Fibroblast of peridontal ligament (primary cell): Measurements from ENCODE around the gene ZFR2.

Experiments used
- DNase-seq: peaks from one replicate; pipeline ENCODE4 v3.0.0-alpha.2; 2010; ENCODE audit errors: extremely low read depth

The ZFR2 gene

DNA sequence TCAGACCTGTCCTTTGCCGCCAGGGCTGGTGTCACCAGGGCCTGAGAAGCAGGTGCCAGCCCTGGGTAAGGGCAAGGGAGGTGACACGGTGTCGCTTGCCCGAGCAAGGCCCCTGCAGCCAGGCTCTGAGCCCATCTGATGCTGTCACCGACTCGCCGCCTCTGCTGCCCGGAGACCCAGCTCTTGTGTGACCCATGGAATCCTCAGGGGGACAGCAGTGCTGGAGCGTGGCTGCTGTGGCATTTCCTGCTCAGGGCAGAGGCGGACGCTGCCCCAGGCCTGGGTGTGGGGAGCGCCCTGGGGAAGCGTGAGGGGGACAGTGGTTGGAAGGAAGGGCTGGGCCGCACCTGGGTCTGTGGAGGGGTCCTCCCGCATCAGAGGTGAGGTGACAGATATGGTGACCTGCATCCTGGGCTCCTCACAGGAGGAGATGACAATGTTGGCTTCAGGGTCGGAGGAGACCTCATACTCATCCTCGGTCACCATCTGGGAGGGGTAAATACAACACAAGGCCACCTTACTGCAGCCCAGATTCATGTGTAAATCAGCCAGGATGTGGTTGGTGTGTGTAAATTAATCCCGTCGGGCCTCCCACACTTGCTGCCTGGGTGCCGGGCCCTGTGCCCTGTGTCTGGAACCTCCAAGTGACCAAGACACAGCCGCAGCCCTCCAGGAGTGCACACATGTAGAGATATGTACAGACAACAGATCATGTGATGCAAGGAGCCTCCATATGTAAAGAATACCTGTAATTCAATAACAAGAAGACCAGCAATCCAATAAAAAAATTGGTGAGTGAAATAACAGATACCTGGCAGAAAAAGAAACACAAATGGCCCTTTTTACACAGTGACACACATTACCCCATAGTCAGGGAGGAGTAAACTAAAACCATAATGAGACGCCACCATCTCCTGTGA lies 55.1 kb downstream of the ZFR2 start:
- DNase-seq = no peak

- DNase-seq = no peak
Measured at GRCh38 chr19:3810708-3811355, 58.0 kb downstream of the ZFR2 start.

DNA sequence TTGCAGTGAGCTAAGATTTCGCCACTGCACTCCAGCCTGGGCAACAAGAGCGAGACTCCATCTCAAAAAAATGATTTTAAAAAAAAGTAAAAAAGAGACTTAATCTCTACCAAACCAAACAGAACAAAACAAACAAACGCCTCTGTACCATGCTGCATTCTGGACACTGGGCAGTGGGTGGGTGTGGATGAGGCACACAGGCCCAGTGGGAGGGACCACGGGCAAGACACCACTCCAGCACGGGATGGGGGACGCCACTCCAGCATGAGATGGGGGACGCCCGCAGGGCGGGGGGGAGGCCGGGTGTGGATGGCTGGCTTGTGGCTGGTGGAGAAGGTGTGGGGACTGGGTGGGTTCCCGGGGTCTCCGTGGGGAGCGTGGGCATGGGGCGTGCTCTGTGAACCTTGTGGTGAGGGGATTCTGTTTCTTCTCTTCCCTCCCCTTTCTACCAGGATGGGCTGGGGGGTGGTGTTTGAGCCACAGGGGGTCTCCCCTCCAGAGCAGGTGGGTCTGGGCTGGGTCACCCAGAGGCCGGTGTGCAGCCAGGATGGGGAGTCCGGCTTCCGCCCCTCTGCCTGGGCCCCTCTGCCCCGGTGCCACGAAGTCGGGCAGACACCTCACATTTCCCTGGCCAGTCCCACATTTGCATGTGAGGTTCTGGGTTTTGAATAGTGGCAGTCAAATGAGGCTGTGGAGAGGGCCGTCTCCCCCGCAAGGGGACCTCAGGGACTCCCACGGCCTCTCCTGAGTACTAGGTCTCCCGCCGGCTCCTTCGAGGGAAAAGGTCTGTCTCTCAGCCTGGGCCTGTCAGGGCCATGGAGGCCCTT lies 58.7 kb downstream of the ZFR2 start:
- DNase-seq = no peak

- no peak for DNase-seq
Measured at GRCh38 chr19:3808420-3809143, 60.3 kb downstream of the ZFR2 start.

- DNase-seq = no peak
Measured at GRCh38 chr19:3807574-3808354, 61.1 kb downstream of the ZFR2 start.

DNA sequence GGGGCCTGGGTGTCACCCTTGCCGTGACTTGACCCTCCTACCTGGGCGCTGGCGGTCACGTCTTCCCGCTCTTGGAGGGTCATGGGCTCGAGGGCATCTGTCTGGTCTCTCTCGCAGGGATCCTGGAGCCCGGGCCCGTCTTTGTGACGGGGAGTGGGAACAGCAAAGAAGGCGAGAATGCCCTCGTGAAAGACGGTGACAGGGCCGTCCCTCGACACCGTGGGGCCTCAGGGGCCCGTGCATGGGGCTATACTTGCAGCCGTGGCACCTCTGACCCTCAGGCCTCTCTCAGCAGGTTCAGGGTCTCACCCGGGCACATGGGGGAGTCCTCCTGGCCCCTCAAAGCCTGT lies 61.7 kb downstream of the ZFR2 start:
- DNase-seq = no peak

- no peak for DNase-seq
Measured at GRCh38 chr19:3805859-3806258, 63.0 kb downstream of the ZFR2 start.

GRCh38 chr19:3804429-3804828 lies 64.4 kb downstream of the ZFR2 start:
- no peak for DNase-seq

GRCh38 chr19:3803986-3804385 lies 64.9 kb downstream of the ZFR2 start:
- DNase-seq = no peak

DNA sequence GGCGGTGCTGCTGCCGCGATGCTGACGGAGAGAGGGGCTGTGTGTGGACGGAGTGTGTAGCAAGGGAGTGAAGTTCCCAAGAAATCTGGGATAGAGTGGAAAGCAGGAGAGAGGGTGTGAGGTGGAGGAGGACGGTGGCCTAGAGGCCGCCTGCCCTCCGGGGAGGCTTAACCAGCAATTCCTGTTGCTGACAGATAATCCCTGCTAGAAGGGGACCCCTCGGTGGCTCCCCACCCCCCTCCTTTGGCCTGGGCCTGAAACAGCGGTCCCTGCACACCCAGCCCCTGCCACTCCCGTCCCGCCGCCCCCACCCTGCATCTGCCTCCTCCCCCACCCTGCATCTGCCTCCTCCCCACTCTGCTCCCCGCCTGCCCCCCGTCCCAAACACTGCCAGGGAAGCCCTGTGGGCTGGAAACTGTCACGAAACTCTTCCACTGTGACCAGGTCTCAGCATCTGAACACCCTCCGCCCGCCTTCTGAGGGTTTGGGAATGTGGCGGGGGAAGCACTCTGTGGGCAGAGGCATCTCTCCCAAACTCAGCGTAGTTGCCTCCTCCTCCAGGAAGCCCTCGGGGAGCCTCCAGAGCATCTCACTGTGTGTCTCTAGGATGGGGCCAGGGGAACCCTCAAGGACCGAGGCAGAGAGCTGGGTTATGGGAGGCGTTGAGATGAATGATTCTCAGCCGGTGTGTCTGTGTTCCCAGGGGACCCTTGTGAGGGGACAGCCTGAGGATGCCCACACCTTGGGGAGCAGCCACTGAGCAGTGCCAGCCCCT lies 65.5 kb downstream of the ZFR2 start:
- no peak for DNase-seq

DNA sequence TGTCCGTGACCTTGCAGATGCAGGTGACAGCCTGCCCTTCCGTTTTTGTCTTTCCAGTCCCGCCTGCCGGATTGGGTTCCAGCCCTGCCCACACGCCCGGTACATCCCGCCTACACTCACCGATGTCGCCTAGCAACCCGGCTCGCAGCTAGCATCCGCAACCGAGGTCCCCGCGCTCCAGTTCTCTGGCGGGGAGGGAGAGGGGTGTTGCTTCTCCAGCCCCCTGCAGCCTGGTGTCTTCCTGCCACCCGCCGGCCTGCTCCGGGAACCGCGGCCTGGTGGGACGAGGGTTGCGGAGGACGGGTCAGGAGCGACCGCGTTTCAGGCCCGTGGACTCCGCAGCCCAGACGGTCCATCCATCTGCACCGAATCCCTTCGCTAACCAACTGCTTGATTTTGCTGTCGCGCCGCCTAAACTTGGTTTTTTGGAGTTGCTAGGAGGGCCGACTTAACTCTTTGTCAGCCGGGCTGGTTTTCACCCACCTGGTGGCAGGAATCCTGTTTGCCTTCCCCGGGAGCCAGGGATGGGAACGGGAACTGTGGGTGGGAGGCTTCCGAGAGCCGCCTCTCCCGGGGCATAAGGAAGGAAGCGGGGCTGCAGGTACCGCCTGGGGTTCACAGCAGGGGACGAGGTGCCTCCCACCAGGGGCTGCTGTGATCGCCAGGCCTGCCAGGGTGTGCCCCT lies 67.3 kb downstream of the ZFR2 start:
- DNase-seq = no peak

DNA sequence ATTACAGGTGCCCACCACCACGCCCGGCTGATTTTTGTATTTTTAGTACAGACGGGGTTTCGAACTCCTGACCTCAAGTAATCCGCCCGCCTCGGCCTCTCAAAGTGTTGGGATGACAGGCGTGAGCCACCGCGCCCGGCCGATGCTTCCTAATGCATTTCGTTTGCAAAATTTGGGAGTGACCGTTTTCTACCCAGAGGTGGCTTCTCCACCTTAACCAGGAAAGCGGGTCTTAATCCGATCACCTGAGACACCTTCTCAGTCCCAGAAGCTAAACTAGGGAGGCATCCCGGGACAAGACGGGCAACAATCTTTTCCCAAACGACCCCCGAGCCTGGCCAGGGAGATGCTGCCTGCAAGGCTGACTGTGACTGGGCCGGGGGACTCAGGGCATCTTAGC lies 67.8 kb downstream of the ZFR2 start:
- no peak for DNase-seq

DNA sequence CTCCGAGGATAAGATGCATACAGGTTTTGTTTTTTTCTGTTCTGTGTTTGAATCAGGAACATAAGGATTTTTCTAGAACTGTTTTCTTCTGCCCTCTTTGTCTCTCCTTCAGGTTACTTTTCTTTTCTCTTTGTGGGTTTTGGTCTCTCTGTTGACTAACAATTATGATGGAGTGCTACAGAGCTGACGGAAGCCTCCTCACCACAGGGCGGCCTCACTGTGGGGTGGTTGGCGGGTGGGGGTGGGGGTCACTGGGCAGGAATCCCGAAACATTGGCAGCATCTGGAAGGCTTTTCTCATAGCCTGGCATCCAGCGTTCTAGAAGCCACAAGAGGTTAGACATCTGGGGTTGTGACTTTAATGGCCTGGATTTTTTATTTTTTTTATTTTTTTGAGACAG lies 70.7 kb downstream of the ZFR2 start:
- no peak for DNase-seq

GRCh38 chr19:3796358-3796757 lies 72.5 kb downstream of the ZFR2 start:
- DNase-seq = no peak

DNA sequence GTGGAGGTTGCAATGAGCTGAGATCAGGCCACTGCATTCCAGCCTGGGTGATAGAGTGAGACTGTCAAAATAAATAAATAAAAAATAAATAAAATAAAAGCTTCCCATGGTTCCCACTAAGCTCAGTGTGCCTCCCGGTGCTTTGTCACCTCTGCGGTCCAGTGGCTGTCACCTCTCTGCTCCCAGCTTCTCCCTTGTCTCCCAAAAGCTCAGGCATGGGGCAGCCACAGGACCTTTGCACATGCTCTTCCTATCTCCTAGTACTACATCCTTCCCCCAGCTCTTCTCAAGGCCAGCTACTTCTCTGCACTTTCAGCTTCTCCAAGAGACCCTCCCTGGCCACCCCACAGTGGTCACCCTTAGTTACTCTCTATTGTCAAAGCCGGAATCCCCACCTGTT lies 75.0 kb downstream of the ZFR2 start:
- no peak for DNase-seq

GRCh38 chr19:3792114-3792513 lies 76.7 kb downstream of the ZFR2 start:
- no peak for DNase-seq

DNA sequence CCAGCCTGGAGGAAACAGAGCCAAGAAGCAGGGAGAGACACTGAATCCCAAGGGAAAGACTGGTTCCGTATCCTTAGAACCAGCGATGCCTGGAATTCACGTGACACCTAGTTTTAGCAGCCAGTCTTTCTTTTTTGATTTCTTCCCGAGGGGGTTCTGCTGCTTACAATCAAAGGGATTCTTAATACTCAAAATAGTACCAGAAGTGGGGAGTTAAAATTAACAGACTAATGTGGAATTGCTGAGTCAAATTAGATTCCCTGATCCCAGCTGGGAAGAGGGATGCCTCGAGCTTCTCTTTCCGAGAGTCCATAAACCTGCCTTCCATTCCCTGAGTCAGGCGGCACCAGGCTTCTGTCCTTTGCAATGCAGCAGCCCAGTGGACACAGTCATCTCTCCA lies 77.9 kb downstream of the ZFR2 start:
- DNase-seq = no peak

- no peak for DNase-seq
Measured at GRCh38 chr19:3790209-3790734, 78.6 kb downstream of the ZFR2 start.

- DNase-seq = no peak
Measured at GRCh38 chr19:3788996-3789778, 79.7 kb downstream of the ZFR2 start.
